GM12864 (cell line): ENCODE results near the gene RNF145.
"Not testable (repeated sequence)": the region's sequence is repeated elsewhere in the genome, so short reads cannot be mapped to it uniquely, and the experiment has no call there.

Source experiments
- DNase-seq: peaks from one replicate; pipeline ENCODE4 v3.0.0-alpha.2; 2011; ENCODE audit warnings: low read depth
- H3K4me3 ChIP-seq: 2 replicates; pipeline ENCODE4 v1.5.1; 2011; ENCODE audit warnings: mild to moderate bottlenecking, low read depth, low read length, control low read depth
- CTCF ChIP-seq: IDR thresholded peaks from 2 replicates; pipeline ENCODE4 v1.5.1; 2011; ENCODE audit warnings: low read depth, mild to moderate bottlenecking, moderate library complexity, low read length, control low read depth, inconsistent platforms; ENCODE audit errors: missing control alignments

RNF145 gene

GRCh38 chr5:159231167-159231566 is 21.8 kb upstream of the RNF145 start:
- DNase-seq: no peak
- TF ChIP-seq CTCF: no peak
- H3K4me3 ChIP-seq: no peak overlapping the region

- no peak for DNase-seq
- H3K4me3 ChIP-seq: no peak overlapping the region
- TF ChIP-seq CTCF: no peak
Measured at GRCh38 chr5:159230657-159231056, 21.3 kb upstream of the RNF145 start.

DNA sequence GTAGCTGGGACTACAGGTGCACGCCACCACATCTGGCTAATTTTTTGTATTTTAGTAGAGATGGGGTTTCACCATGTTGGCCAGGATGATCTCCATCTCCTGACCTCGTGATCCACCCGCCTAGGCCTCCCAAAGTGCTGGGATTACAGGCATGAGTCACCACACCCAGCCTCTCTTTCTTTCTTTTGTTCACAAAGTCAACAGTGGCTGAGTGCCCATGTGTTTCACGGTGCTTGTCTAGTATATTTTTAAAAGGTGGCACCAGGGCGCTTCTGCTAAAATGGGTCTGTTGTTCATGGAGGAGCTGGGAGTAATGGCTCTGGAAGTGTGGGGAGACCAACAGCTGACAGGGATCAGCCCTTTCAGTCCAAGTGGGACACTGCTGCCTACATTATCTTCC is 18.7 kb upstream of the RNF145 start:
- not testable (repeated sequence) for DNase-seq

GRCh38 chr5:159227452-159227851 is 18.1 kb upstream of the RNF145 start:
- no peak for TF ChIP-seq CTCF
- no peak for DNase-seq
- H3K4me3 ChIP-seq: no peak overlapping the region

More for the DNA sequence above, 18.7 kb upstream of the RNF145 start:
- H3K4me3 ChIP-seq: not testable (repeated sequence)

DNA sequence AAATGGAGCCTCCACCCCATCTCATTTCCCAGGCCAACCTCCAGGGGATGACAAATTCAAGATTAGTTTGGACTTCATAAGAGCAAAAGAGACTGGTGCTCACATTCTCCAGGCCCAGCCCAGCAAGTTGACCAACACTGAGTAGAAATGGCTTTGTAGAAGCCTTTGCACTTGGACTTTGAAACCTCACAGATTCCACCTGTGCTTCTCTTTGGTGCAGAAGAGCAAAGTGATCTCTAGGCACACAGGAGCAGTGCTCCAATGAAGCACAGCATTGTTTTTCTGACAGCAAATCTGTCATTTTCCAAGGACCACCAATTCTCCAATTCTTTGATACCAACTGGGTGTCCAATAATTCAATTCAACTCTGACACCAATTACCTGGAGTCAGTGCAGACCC is 17.1 kb upstream of the RNF145 start:
- no peak for TF ChIP-seq CTCF
- no peak for DNase-seq
- no peak overlapping the region for H3K4me3 ChIP-seq

DNA sequence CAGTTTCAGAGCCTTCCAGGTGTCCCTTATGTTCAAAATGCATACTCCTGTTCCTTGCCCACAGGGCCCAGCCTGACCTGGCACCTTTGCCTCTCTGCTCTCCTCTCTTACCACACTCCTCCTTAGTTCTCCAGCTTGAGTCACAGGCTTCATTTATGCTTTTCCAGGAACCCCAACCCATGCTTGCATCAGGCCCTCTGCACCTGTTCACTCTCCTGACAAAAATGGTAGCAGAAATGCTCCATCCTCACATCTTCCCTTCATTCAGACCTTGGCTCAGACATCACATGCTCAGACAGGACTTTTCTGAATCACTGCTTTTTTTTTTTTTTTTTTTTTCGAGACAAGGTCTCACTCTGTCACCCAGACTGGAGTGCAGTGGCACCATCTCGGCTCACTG is 15.1 kb upstream of the RNF145 start:
- DNase-seq: no peak
- H3K4me3 ChIP-seq: no peak overlapping the region
- TF ChIP-seq CTCF: no peak

- no peak for DNase-seq
- TF ChIP-seq CTCF: no peak
- no peak overlapping the region for H3K4me3 ChIP-seq
Measured at GRCh38 chr5:159223469-159223868, 14.1 kb upstream of the RNF145 start.

DNA sequence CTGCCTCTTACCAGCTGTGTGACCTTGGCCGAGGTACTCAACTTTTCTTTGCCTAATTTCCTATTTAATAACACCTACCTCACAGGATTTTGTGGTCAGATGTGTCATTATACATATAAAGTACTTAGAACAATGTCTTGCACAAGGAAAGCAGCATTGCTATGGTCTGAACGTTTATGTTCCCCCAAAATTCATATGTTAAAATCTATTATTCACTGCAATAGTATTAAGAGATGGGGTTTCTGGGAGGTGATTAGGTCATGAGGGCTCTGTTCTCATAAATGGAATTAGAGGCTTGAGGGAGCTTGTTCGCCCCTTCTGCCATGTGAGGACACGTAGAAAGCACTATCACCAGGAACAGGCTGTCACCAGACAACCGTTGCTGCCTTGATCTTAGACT is 10.9 kb upstream of the RNF145 start:
- H3K4me3 ChIP-seq: no peak overlapping the region
- DNase-seq: no peak
- no peak for TF ChIP-seq CTCF
